A549 (cell line): ENCODE results near the gene ITPRIPL2.

ENCODE experiments used
- CTCF ChIP-seq: fragments of >200 bp; sonication (Bioruptor Twin); formaldehyde crosslinking; IDR thresholded peaks from 3 replicates; pipeline ENCODE4 v1.5.1; 2016
- ELK1 ChIP-seq: fragments of 150-350 bp; IDR thresholded peaks from 2 replicates; pipeline ENCODE4 v1.6.1; 2014; ENCODE audit warnings: low read depth, mild to moderate bottlenecking, low read length
- EP300 ChIP-seq, 2 experiments: fragments of >200 bp; sonication (Bioruptor Twin); formaldehyde crosslinking; IDR thresholded peaks; 2 replicates in 1 of 2; 3 replicates in 1 of 2; pipeline ENCODE4 v1.6.1; 2016 to 2017
- ESRRA ChIP-seq: fragments of 150-350 bp; IDR thresholded peaks from 2 replicates; pipeline ENCODE4 v1.6.1; 2014; ENCODE audit warnings: mild to moderate bottlenecking, low read length, borderline replicate concordance
- KDM5A ChIP-seq: fragments of 200-600 bp; sonication (generic); IDR thresholded peaks from 2 replicates; pipeline ENCODE4 v1.6.1; 2016; ENCODE audit warnings: antibody characterized with exemption, mild to moderate bottlenecking
- POLR2A ChIP-seq: IDR thresholded peaks from 2 replicates; pipeline ENCODE4 v1.6.1; 2012; ENCODE audit warnings: mild to moderate bottlenecking, low read length
- REST ChIP-seq: fragments of 200-600 bp; sonication (generic); IDR thresholded peaks from 2 replicates; pipeline ENCODE4 v1.6.1; 2016; ENCODE audit warnings: antibody characterized with exemption, mild to moderate bottlenecking, moderate library complexity

GRCh38 chr16:19140396-19140795 is 26.6 kb downstream of the ITPRIPL2 start:
- no peak for TF ChIP-seq REST
- TF ChIP-seq ESRRA: no peak
- TF ChIP-seq CTCF: no peak
- no peak for TF ChIP-seq POLR2A
- no peak for TF ChIP-seq KDM5A
- TF ChIP-seq ELK1: no peak
- no peak for TF ChIP-seq EP300 (IDR thresholded peaks at IDR 0.05)
